HG02981 (cell line): ENCODE results near the gene IGF2BP1.
"Not testable (repeated sequence)": the region's sequence is repeated elsewhere in the genome, so short reads cannot be mapped to it uniquely, and the experiment has no call there.

ENCODE experiments used
- ATAC-seq: cut with Tn5 transposase; IDR thresholded peaks from one replicate; pipeline ENCODE4 v1.9.1; 2021; ENCODE audit warnings: mild to moderate bottlenecking, moderate library complexity; ENCODE audit not compliant: unreplicated experiment

Gene IGF2BP1

GRCh38 chr17:49051269-49051668 lies 54.1 kb downstream of the IGF2BP1 start:
- ATAC-seq, result no peak

DNA sequence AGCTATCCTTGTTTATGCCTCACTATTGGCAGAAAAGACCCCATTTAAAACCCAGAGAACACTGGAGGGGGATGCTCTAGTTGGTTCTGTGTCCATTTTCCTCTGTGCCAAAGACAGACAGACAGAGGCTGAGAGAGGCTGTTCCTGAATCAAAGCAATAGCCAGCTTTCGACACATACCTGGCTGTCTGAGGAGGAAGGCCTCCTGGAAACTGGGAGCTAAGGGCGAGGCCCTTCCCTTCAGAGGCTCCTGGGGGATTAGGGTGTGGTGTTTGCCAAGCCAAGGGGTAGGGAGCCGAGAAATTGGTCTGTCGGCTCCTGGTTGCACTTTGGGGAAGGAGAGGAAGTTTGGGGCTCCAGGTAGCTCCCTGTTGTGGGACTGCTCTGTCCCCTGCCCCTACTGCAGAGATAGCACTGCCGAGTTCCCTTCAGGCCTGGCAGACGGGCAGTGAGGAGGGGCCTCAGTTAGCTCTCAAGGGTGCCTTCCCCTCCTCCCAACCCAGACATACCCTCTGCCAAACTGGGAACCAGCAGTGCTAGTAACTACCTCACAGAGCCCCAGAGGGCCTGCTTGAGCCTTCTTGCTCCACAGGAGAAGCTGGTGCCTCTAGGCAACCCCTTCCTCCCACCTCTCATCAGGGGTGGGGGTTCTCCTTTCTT lies 56.1 kb downstream of the IGF2BP1 start:
- no peak for ATAC-seq

GRCh38 chr17:49054342-49055092 lies 57.3 kb downstream of the IGF2BP1 start:
- ATAC-seq, result no peak

DNA sequence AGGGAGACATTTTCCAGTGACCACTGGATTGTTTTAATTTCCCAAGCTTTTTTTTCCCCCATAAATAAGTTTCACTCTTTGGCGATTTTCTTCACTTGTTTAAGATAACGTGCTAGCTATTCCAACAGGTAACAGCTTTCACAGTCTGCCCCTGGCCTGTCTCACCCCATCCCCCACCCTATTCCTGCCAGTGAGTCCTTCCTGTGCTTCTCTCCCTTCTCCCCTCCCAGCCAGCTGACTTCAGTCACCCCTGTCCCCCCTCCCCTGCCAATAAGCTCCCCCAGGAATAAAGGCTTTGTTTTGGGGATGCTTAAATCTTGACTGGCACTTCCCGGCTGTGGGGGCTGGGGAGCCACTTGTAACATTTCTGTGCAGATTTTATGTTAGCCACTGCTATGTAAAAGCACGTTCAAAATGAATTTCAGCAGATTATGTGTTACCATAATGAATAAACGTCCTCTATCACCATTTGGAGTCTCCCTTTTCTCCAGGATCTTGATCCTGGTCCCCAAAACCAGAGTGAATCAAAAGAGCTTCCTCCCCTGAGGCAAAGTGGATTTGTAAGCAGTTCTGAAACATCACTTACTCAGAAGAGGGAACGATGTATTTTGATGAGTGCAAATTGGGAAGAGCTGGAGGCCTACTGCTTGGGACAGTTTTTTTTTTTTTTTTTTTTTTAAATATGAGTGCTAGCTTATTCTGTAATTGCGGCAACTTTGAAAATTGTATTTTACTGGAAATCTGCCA lies 58.2 kb downstream of the IGF2BP1 start:
- no peak for ATAC-seq

GRCh38 chr17:49061524-49061943 lies 64.3 kb downstream of the IGF2BP1 start:
- ATAC-seq, result no peak

DNA sequence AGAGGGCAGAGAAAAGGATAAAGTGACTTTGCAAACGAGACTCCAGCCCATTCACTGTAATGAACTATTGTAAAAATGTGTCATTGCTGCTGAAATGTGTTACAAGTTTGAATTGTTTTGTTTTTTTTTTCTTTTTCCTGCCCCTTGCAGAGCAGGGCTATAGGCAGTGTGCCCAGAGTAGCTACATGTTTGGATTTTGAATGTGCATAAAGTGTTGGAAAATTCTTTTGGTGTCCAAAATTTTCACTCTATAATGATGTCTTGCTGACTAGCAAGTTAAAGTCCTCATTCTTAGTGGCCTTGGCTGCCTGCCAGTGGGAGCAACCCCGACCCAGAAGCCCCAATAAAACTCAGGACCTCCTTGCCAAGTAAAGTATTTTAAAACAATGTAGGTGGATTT lies 66.5 kb downstream of the IGF2BP1 start:
- ATAC-seq, result no peak

GRCh38 chr17:49067163-49067562 lies 70.0 kb downstream of the IGF2BP1 start:
- ATAC-seq, result no peak

DNA sequence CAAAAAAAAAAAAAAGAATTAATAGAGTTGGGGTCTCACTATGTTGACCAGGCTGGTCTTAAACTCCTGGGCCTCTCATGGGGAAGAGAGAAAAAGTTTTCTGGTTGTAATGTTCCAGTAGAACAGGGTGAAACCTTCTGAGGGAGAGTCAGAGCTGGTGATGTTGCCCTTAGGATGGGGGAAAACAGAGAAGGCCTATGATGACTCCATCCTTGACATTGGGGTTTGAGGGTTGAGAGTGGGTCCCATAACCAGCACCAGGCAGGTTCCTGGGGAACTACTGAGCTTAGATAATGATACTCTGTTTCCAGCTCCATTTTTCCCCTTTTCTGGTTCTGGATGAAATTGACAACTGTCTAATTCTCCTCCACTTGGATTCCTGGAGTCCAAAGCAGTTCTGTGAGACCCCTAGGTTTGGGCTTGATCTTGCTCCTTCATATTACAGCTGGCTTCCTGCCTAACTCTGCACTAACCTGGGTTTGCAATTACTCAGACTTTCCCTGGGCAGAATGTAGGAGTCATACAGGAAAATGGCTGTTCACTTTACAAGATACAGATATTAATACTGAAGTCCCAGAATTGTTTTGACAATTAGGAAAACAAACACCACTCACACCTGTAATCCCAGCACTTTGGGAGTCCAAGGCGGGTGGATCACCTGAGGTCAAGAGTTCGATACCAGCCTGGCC lies 72.5 kb downstream of the IGF2BP1 start:
- ATAC-seq, result no peak

DNA sequence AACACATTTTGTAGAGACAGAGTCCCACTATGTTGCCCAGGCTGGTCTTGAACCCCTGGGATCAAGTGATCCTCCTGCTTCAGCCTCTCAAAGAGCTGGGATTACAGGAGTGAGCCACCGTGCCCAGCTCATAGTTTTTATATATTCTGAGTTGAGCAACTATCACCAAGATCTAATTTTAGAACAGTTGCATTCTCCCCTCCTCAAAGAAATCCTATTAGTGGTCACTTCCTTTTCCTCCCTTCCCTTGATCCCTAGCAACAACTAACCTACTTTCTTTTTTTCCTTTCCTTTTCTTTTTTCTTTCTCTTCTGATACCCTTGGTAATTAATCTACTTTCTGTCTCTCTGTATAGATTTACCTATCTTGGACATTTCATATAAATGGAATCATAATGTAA lies 73.9 kb downstream of the IGF2BP1 start:
- ATAC-seq, result no peak

DNA sequence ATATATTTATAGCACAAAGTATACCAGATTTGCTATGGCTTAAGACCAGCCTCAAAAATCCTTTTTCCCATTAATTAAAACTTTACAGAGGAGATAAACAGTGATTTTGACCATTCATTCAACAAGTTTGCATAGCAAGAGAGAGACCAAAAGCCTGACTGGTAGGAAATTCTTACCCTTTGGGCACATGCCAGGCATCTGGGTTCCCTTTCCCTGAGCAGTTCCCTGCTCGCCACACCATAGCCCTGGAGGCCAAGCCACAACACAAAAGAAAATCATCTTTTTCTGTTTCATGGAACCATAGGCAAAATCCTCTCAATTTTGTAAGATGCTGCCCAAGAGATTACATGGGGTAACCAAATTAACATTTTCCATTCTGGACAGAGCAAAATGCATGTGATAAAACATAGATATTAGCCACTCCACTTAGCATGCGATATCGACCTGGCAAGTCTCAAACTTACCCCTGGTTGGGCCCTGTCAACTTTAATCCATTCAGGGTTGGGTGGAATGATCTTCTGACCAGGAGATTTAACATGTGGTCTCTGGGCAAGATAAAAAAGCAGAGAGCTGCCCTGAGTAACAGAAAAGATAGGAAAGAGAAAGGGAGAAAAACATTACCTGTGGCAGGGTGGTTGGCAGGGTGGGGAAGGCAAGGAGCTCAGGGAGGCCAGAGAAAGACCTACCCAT lies 77.8 kb downstream of the IGF2BP1 start:
- no peak for ATAC-seq

- no peak for ATAC-seq
These were observed 79.6 kb downstream of the IGF2BP1 start for GRCh38 chr17:49076573-49077384.

DNA sequence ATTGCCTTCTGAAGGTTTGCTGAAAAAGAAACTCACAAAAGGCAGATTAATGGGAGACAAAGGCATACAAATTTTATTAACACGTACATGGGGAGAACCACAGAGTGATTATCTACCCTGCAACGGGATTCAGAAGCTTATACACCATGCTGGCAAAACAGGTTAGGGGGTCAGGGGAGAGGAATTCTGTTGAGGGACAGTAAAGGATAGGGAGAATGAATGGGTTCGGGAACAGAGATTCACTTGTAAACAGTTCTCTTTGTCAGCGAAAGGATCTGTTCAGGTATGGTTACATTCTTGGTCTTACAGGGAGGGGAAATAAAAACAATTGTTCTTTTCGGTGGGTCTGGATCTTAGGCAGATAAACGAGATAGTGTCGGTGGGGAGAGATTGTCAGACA lies 81.1 kb downstream of the IGF2BP1 start:
- ATAC-seq, result no peak

GRCh38 chr17:49079840-49080663 lies 82.9 kb downstream of the IGF2BP1 start:
- no peak for ATAC-seq

GRCh38 chr17:49082231-49082630 lies 85.0 kb downstream of the IGF2BP1 start:
- ATAC-seq, result no peak

DNA sequence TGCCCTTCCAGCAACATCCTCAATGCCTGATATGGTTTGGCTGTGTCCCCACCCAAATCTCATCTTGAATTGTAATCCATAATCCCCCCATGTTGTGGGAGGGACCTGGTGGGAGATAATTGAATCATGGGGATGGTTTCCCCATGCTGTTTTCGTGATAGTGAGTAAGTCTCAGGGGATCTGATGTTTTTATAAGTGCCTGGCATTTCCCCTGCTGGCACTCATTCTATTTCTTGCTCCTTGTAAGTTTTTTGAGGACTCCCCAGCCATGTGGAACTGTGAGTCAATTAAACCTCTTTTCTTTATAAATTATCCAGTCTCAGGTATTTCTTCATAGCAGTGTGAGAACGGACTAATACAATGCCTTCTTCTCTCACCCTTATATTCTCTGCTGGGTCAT lies 87.9 kb downstream of the IGF2BP1 start:
- ATAC-seq, result not testable (repeated sequence)

DNA sequence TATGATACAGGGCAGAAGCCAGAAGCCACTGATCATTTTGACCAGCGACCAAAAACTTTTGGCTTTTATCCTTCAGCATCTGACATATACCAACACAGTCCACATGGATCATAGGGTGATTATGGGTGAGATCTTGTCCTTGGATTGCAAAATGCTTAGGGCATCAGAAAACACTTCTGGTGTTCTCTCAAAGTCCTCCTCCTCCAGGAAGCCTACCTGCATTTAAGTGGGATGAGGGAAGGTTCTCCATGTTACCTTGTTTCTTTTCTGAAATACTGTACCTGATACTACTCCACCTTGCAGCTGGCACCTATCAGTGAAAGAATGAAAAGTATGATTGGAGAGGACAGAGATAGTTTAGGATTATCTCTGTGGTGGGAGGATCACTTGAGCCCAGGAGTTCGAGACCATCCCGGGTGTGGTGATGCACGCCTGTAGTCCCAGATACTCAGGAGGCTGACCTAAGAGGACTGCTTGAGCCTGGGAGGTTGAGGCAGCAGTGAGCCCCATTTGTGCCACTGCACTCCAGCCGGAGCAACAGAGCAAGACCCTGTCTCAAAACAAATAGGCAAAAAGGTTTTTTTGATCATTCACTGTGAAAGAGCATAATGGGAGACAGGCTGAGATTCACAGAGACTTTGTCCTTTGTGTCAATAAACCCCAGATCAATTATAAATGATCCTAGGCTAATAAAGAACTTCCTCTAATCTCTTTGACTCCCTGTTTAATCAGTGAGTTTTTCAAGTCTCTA lies 88.6 kb downstream of the IGF2BP1 start:
- ATAC-seq, result no peak

DNA sequence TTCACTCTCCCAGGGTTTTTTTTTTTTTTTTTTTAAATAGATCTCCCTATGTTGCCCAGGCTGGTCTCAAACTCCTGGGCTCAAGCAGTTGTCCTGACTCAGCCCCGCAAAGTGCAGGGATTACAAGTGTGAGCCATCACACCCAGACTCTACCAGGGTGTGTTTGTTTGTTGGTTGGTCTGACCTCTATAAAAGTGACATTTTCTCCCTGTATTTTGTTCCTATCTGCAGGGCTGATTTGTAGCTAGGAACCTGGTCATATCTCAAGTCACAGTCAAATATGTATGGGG lies 89.1 kb downstream of the IGF2BP1 start:
- no peak for ATAC-seq

DNA sequence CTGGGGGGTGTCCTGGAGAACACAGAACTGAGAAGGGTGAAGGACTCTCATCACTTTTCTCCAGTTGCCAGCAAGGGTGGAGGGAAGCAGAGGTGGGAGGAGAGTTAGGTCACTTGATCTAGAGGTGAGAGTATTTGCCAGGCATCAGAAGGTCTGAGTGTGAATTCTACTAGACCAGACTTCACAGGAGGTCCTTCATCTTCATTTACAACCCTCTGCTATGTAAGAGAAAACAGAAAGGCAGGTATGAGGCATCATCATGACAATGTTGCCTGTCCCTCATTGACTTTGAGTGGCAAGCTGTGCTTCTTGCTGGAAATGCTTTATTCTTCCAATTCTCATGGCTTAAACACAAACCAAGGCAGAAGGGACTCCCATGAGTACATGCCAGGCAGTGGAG lies 89.5 kb downstream of the IGF2BP1 start:
- no peak for ATAC-seq

DNA sequence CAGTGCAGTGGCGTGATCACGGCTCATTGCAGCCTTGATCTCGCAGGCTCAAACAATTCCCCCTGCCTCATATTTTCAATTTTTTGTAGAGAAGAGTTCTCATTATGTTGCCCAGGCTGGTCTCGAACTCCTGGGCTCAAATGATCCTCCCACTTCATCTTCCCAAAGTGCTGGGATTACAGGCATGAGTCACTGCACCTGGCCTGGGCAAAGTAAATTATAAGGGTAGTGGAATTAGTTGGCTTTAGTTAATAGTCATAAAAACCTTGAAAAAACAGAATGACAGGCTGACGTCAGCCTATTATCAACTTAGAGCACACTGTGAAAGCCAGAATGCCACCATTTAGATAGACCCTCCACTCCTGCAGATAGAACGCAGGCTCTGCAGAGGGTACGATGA lies 91.9 kb downstream of the IGF2BP1 start:
- ATAC-seq, result no peak
